ENCODE results near the gene FRAS1.

DNA sequence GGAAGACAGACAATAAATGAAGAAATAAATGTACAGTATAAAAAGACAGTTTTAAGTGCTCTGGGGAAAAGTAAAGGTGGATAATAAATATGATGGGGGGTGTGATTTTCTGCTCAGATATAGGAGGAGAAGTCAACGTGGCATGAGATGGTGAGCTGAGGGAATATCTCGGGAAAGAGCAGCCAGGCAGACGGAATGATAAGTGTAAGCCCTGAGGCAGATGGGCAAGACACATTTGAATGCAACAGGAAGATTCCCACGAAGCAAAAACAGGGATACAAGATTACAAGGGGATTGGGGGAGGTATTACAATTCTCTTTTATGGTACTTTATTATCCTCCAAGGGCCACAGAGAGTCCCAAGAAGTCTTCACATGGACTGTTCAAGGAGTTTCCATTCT lies 505.6 kb downstream of the FRAS1 start:
- TF ChIP-seq POLR2A (IDR thresholded peaks at IDR 0.05; ENCODE audit: low read depth, low read length) (no peak), TAF1 (IDR thresholded peaks at IDR 0.05; ENCODE audit: low read depth, low read length) (no peak), POLR2AphosphoS5 (IDR thresholded peaks at IDR 0.05; ENCODE audit: low read depth, low read length) (no peak), POU2F2 (IDR thresholded peaks at IDR 0.05; ENCODE audit: low read depth, low read length) (no peak)

All from GM12891 (cell line).